GM21786 (cell line): ENCODE measurements around the gene TBC1D20.
"Not testable (repeated sequence)": the region's sequence is repeated elsewhere in the genome, so short reads cannot be mapped to it uniquely, and the experiment has no call there.

Source experiments
- ATAC-seq: cut with Tn5 transposase; IDR thresholded peaks from one replicate; pipeline ENCODE4 v1.9.1; 2021; ENCODE audit not compliant: unreplicated experiment

Gene TBC1D20

DNA sequence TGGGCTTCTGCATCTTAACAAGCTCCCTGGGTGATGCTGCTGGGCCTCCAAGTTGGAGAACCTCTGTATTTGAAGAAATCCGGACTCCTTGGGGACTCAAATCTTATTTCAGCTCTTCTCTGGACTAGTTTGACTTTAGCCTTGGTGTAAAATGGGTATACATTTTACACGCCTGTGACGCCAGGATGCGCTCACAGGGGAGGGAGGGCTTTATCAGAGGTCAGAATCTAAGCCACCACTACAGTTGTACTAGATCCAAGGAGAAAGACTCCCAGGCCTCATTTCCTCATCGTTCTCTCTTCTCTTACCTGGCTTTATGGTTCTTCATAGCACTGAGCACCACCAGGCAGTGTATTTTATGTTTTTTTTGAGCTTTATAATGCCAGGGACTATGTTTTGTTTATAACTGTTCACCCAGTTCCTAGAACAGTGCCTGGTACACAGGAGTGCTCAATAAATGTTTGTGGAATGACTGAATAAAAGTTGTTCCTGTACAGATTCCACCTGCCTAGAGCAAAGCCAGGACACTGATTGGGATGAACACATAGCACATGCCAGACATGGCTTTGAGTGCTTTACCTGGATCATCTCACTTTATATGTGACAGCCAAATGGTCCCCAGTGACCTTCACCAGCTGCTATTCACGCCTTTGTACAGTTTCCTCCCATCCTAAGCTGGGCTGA is 59.3 kb downstream of the TBC1D20 start:
- no peak for ATAC-seq

DNA sequence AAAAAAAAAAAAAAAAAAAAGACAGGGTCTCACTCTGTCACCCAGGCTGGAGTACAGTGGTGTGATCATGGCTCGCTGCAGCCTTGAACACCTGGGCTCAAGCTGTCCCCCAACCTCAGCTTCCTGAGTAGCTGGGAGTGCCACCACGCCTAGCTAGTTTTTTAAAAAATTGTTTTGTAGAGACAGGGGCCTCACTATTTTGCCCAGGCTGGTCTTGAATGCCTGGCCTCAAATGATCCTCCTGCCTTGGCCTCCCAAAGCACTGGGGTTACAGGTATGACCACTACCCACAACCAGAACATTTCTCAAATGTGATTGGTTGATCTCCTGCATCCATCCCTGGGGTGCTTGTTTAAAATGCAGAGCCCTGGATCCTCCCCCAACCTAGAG is 59.8 kb downstream of the TBC1D20 start:
- ATAC-seq, result no peak

DNA sequence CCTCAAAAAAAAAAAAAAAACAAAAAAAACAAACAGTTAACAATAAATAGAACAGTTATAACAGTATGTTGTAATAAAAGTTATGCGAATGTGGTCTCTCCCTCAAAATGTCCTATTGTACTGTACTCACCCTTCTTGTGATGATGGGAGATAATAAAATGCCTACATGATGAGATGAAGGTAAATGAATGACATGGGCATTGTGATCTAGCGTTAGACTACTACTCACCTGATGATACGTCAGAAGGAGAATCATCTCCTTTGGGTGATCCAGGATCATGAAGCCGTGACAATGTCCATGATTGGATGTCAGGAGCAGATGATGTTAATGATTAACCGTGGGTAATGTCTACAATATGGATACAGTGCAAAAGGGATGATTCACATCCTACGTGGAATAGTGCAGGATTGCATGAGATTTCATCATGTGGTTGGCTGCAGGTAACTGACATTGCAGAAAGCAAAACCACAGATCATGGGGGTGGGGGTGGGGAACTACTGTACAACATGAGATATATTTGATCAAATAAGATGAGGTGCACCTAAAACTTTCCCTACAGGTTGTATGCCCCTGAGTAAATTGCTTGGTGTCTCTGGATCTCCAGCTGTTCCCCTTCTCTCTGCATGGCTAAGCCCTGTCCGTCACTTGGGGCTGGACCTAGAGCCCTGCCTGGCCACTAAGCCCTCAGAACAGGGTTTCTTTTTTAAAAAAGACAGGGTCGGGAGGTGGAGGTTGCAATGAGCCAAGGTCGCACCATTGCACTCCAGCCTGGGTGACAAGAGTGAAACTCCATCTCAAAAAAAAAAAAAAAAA is 60.4 kb downstream of the TBC1D20 start:
- no peak for ATAC-seq

DNA sequence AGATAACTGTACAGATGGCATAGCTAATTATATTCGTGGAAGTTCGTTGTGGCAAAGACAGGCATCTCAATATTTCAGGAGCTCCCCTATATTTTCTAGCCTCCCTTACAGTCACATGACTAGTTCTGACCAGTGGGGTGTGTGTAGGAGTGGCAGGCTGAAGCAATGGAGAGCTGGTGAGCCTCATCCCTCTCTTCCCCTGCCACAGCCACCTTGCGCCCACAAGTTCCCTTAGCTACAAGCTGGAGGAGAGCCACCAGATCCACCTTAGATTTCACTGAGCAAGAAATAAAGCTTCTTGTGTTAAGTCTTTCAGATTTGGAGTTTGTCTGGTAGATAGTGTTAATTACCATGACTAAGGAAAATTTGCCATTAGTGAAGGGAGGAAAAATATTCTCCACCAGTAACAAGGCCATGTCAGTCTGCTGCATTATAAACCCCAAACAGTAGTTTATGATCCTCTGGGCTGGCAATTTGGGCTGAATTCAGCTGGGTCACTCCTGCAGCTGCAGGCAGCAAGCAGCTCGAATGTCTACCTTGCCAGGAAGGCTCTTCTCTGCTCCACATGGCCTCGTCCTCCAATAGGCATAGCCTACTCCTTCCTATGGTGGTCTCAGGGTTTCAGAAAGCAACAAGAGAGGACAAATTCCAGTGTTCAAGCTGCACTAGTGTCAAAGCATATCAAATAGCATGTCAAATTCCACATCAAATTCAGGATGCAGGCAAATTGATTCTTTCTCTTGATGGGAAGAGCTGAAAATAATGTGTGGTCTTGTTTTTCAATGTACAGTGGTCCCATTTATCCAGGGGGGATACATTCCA is 61.7 kb downstream of the TBC1D20 start:
- ATAC-seq, result no peak

DNA sequence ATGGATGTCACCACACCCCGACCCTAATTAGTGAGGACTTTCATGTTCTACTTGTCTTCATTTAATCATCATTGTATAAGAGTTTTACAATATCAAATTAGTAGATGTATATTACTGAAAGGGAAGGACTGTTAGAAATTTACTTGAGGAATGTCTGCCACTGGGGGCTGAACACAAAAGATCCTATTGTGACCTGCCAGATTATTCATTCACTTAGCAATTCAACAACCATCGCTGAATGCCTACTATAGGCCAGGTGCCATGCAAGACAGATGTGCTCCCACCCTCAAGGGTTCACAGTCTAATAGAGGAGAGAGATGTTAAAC is 62.2 kb downstream of the TBC1D20 start:
- ATAC-seq, result no peak

DNA sequence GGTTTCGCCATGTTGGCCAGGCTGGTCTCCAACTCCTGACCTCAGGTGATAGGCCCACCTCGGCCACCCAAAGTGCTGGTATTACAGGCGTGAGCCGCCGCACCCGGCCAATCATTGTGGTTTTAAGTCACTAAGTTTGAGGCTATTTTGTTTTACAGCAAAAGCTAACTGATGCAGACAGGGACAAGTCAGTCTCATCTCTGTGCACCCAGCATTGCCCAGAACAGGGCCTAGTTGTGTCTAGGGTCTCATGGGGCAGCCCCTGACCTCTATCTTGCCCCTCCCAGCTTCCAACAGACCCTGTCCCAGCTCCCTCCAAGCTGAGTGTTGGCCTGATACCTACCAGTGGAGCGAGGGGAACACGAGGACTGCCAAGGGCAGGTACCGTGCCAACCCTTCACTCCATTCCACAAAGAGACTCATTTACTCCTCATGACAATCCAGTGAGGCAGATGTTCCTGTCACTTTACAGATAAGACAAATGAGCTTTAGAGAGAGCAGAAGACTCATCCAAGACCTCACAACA is 63.1 kb downstream of the TBC1D20 start:
- no peak for ATAC-seq

DNA sequence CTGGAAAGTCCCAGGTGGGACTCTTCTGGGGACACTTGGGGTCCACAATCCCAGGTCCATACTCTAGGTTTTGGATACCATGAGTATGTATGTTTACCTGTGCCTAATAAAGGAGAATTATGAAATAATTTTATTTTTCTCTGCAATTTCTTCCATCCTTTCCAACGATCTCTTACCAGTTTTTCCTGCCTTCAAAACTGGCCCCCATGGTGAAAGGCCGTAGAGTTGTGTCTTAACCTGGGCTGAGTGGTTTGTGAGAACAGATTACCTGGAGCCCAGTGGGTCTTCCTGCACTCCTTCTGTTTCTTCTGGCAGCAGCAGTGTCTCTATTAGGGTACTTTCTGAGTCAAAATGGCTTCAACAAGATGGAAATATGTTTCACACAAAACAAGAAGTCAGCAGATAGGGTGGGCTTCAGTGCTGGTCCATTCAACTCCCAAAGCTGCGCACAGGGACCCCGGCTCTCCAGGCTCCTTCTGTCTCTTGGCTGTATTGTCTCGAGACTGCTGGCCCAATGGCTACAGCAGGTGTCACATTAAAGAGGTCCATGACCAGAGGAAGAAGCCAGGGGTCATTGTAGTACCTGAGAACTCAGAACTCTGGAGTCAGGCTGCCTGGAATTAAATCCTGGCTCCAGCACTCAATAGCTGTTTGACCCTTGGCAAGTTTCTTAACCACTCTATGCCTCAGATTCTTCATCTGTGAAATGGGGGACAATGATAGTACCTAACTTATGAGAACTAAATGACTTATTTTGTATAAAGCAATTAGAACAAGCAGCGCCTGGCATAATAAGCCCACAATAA is 64.7 kb downstream of the TBC1D20 start:
- no peak for ATAC-seq

DNA sequence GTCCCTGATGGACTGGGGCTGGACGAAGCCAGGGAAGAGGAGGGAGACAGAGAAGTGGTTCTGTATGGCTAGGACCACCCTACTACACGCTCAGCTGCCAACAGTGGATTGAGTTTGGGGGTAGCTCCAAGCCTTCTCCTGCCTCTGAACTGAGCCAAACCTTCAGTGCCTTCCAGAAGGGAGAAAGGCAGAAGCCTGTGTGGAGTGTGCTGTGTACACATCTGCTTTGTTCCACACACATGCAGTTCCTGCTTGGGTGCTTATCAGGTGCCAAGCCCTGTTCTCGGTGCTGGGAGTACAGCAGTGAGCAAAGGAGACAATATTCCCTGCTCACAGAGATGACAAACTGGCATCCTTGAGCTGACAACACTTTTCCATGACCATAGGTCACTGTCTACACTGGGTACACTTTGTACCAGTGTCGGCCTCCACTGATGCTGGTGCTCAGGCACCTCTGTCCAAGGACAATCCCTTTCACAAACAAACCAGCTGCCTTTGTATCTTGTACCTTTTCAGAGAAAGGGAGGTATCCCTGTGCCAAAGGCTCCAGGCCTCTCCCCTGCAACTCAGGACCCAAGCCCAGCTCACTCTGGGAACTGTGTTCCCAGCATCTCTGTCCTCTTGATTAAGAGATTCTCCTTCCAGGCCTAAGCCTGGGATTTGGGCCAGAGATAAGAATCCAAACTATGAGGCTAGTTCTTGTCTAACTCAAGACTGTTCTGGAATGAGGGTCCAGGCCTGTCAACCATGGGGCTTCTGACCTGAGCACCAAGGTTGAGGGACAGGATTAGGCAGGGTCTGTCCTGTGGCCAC is 65.5 kb downstream of the TBC1D20 start:
- no peak for ATAC-seq

DNA sequence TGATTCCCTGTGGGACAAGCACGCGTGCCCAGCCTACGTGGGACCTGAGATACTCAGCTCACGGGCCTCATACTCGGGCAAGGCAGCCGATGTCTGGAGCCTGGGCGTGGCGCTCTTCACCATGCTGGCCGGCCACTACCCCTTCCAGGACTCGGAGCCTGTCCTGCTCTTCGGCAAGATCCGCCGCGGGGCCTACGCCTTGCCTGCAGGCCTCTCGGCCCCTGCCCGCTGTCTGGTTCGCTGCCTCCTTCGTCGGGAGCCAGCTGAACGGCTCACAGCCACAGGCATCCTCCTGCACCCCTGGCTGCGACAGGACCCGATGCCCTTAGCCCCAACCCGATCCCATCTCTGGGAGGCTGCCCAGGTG is 66.1 kb downstream of the TBC1D20 start:
- ATAC-seq, result no peak

DNA sequence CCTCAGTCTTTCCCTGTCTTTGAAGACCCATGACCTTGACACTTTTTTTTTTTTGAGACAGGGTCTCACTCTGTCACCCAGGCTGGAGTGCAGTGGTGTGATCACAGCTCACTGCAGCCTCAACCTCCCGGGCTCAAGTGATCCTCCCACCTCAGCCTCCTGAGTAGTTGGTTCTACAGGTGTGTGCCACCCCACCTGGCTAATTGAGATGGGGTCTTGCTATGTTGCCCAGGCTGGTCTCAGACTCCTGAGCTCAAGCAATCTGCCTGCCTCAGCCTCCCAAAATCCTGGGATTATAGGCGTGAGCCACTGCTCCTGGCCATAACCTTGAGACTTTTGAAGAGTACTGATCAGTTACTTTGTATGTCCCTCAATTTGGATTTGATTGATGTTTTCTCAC is 69.0 kb downstream of the TBC1D20 start:
- not testable (repeated sequence) for ATAC-seq

DNA sequence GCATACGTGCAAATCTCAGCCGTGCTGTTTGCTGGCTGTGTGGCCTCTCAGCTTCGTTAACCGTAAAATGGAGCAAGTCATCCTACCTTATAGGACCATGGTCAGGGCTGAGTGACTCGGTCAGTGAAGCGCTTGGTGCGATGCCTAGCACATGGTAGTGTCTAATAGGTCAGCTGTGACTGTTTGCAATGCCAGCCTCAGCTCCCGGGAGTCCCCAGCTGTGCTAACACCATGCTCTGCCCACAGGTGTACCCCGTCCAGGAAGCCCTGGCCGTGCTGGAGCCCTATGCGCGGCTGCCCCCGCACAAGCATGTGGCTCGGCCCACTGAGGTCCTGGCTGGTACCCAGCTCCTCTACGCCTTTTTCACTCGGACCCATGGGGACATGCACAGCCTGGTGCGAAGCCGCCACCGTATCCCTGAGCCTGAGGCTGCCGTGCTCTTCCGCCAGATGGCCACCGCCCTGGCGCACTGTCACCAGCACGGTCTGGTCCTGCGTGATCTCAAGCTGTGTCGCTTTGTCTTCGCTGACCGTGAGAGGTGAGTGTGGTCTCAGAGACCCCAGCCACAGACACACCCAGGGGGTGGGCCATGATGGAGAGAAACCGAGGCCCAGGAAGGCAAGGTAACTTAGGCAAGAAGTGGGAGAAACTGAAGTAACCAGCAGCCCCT is 71.2 kb downstream of the TBC1D20 start:
- no peak for ATAC-seq

DNA sequence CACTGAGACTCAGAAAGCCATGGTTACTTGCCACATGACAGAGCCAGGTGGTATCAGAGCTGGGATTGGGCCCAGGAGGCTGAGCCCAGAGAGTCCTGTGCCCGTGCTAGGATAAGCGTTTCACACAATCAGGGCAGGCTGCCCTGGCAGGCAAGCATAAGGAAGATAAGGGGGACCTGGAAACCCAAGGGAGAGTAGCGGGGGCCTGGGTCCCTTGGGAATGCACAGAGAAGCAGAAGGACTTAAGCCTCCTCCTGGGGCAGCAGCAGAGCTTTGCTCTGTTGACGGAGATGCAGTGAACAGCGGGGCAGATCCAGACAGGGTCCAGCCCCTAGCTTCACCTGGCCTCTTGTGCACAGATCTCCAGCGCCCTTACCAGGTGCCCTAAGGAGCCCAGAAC is 73.1 kb downstream of the TBC1D20 start:
- no peak for ATAC-seq

DNA sequence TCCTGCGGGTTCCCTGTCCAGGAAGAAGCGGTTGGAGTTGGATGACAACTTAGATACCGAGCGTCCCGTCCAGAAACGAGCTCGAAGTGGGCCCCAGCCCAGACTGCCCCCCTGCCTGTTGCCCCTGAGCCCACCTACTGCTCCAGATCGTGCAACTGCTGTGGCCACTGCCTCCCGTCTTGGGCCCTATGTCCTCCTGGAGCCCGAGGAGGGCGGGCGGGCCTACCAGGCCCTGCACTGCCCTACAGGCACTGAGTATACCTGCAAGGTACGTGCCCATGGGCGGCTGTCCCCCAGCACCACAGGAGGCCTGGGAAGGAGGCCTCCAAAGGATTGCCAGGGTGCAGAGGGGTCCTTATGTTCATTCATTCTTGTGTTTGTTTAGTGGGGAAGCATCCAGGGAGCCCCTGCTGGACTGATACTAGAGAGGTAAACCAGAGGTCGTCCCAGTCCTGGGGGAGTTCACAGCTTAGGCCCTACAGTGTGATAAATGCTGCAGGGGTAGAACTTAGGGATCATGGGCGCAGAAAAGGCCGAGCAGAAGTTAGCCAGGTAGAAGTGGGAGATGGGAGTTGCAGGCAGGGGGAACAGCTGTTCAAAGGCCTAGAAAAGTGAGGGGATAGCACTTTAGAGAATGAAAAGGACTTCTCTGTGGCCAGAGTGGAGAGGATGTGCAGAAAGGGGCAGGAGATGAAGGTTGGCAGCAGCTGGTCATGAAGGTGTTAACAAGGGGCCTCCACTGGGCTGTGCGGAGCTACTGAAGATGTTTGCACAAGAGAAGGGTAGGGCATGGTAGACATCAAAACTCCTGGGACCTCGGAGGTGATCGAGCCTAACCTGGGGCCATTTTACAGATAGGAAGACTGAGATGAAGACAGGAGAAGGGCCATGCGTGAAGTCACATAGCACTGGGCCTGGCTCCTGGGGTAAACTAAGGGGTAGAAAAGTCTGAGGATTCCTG is 74.0 kb downstream of the TBC1D20 start:
- ATAC-seq, result no peak

DNA sequence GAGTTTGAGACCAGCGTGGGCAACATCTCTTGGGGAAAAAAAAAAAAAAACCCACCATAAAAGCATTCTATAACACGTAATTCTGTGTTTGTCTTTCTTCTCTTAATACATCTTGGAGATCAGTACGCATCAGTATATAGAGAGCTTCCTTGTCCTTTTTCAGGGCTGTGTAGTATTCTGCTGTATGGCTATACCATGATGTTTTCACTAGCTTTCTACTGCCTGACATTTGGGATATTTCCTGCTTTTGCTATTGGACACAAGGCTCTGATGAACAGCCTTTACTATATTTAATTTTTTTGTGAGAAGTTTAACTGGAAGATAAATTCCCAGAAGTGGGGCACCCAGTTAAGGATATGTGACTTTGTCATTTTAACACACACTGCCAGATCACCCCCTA is 74.8 kb downstream of the TBC1D20 start:
- no peak for ATAC-seq

DNA sequence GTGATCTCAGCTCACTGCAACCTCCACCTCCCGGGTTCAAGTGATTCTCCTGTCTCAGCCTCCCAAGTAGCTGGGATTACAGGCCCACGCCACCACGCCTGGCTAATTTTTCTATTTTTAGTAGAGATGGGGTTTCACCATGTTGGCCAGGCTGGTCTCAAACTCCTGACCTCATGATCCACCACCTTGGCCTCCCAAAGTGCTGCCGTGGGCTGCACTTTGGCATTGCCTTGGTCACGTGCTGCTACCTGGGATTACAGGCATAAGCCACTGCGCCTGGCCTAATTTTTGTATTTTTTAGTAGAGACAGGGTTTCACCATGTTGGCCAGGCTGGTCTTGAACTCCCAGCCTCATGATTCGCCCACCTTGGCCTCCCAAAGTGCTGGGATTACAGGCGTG is 75.7 kb downstream of the TBC1D20 start:
- ATAC-seq, result not testable (repeated sequence)
